GM21737 (cell line): ENCODE results near the gene ENPP4.
"Not testable (repeated sequence)": the region's sequence is repeated elsewhere in the genome, so short reads cannot be mapped to it uniquely, and the experiment has no call there.

ENCODE experiments used
- ATAC-seq: cut with Tn5 transposase; IDR thresholded peaks from one replicate; pipeline ENCODE4 v1.9.1; 2021; ENCODE audit warnings: mild to moderate bottlenecking, moderate library complexity; ENCODE audit not compliant: unreplicated experiment

The ENPP4 gene

DNA sequence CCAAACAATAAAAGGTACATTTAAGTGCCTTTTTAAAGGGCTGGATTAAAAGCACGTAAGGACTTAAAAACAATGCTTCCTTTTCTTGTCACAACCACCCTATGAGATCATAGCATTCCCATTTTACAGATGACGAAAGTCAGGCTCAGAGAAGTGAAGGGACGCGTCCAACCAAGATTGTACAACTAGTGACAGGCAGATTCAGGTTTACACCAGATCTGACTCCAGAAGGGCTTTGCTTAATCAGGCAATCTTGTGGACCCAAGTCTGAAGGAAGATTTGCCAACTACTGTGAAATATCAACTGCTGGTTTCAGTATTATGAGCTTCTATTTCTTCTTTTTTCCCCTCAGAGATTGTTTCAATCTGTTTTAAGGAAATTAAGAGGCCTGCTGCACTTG is 877 bp downstream of the ENPP4 start:
- ATAC-seq: no peak

DNA sequence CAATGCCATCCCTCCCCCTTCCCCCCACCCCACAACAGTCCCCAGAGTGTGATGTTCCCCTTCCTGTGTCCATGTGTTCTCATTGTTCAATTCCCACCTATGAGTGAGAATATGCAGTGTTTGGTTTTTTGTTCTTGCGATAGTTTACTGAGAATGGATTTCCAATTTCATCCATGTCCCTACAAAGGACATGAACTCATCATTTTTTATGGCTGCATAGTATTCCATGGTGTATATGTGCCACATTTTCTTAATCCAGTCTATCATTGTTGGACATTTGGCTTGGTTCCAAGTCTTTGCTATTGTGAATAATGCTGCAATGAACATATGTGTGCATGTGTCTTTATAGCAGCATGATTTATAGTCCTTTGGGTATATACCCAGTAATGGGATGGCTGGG is 1.5 kb downstream of the ENPP4 start:
- not testable (repeated sequence) for ATAC-seq

GRCh38 chr6:46134216-46134615 is 4.4 kb downstream of the ENPP4 start:
- no peak for ATAC-seq

- no peak for ATAC-seq
These were observed 5.4 kb downstream of the ENPP4 start for GRCh38 chr6:46135176-46135575.

GRCh38 chr6:46136831-46137230 is 7.0 kb downstream of the ENPP4 start:
- no peak for ATAC-seq

DNA sequence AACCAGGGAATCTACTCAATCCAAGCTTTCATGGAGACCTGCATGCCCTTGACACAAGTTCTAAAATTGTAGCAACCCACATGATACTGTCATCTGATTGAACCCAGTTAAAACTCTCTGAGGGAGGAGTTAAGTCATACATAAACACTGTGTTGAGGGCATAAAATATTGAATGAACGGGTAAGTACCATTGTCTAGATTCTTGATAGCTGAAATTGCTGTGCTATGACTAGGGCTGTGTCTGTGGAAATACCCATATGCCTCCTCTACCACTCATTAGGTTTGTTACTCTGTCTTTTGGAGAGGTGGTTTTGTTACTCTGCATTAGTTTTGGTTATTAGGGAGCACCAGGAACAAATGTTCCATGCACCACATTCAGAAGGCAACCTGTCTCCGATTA is 7.6 kb downstream of the ENPP4 start:
- no peak for ATAC-seq

GRCh38 chr6:46138281-46138680 is 8.5 kb downstream of the ENPP4 start:
- peak; percentile 83 for ATAC-seq

DNA sequence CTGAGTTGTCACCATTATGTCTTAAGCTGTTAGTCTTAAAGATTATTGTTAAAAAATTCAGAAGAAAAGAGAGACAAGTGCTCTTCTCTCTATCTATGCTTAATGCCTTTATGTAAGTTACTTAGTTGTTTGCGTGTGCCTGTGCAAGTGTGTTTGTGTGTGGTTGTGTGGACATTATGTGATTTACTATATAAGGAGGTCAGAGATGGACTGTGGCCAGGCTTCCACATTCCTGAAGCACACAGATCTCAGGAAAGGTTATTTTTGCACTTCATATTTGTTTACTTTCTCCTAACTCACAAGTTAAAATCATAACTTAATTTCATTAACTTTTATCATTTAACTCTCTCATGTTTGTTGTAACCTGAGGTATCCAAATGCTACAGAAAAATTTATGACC is 14.5 kb downstream of the ENPP4 start:
- ATAC-seq: no peak

GRCh38 chr6:46149066-46149465 is 19.3 kb downstream of the ENPP4 start:
- ATAC-seq: not testable (repeated sequence)

DNA sequence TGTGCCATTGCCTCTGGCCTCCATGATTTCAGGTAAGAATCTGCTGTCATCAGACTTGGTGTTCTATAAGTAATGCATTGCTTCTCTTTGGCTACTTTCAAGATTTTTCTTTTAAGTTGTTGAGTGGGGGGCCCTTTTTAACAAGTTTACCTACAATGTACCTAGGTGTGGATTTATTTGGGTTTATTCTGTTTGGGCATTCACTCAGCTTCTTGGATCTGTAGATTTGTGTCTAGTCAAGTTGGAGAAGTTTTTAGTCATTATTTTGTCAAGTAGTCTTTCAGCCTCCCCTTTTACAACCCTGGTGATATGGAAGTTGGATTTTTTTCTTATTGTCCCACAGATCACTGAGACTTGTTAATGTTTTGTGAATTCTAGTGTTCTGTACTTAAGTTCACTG is 26.9 kb downstream of the ENPP4 start:
- ATAC-seq: no peak

DNA sequence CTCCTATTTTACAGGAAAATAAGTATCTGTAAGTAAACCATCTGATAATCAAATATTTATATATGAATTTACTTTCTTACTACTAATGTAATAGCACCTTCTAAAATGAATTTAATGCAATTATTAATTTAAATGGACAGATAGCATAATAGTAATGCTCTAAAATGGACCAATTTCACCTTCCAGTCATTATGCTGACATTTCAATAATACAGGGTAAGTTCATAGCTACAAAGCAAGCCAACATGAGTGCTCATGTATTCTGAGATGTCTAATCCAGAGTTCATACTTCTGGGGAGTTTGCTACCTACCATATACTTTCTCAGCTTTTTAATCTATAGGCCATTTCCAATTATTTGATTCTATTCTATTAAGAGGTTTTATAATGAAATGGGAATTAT is 29.4 kb downstream of the ENPP4 start:
- ATAC-seq: no peak

GRCh38 chr6:46160102-46160501 is 30.3 kb downstream of the ENPP4 start:
- no peak for ATAC-seq

- ATAC-seq: peak; percentile 86
These were observed 40.8 kb downstream of the ENPP4 start, which contains the start of gene ENPP5 for GRCh38 chr6:46170357-46171289. ENPP5 (minus strand) TSS chr6:46170980; CDS start chr6:46168262, 2,718 bp downstream.

DNA sequence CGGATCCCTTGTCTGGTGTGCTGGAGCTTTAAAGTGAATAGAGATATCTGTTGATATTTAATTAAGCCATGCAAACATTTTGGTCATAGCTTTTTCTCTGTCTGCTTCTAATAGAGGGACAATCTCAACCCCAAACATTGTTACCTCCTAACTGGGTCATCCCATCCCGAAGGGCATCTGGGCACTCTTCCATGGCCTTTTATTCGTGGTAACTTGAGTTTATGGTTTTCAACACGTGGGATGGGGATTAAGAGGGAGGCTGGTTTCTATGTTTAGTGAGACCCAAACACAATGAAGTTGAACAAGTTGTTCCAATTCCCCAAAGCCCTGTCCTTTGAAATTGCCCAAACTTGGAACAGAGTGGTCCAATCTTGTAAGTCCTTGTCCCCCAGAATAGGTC is 42.4 kb downstream of the ENPP4 start:
- ATAC-seq: no peak

DNA sequence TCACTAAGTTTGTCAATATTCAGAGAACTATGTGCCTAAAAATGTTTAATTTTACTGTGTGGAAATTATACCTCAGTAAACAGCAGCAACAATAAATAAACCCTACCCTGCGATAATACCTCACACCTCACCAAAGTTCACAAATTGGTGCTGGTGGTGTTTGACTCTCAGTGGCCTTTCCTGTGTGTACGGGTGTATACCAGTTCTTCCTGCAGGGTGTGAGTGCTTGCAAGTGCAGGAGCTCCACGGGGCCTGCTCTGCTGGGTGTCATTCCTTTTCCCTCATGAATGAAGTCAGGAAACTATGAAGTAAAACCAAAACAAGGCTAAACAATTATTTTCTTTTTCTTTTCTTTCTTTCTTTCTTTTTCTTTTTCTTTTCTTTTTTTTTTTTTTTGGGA is 45.1 kb downstream of the ENPP4 start:
- no peak for ATAC-seq

DNA sequence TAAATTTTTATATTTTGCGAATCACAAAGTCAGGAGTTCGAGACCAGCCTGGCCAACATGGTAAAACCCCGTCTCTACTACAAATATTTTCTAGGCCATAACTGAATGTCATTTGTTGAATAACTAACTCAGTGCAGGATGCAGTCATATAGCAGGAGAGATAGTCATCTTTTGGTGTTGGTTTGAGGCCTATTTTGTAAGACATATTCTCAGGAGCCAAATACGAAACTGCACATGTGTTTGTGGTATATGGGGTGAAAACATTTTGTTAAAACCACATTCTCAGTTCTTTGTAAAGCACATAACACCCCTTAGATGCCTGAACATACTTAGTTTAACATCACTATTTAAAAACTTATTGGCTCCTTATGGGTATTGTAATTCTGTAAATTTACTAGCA is 45.7 kb downstream of the ENPP4 start:
- ATAC-seq: peak; percentile 76

GRCh38 chr6:46175976-46176375 is 46.2 kb downstream of the ENPP4 start:
- no peak for ATAC-seq

DNA sequence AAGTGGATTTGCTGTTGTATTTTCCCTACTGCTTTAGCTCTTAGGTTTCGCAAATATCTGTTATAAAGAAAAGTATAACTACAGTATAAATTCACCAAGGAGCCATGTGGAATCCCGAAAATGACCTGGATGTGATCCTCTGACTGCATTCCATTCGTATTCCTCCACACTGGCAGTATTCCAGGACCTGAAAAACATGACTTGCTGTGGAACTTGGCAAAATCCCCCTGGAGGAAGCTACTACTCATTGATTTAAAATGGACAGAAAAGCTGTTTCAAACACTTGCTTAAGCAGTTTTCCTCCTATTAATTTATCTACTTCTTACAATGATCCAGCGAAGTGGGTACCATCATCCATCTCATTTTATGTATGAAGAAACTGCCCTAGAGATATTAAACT is 54.3 kb downstream of the ENPP4 start:
- no peak for ATAC-seq

GRCh38 chr6:46186583-46186982 is 56.8 kb downstream of the ENPP4 start:
- no peak for ATAC-seq

GRCh38 chr6:46189726-46190125 is 59.9 kb downstream of the ENPP4 start:
- ATAC-seq: no peak

GRCh38 chr6:46190889-46191288 is 61.1 kb downstream of the ENPP4 start:
- ATAC-seq: no peak

DNA sequence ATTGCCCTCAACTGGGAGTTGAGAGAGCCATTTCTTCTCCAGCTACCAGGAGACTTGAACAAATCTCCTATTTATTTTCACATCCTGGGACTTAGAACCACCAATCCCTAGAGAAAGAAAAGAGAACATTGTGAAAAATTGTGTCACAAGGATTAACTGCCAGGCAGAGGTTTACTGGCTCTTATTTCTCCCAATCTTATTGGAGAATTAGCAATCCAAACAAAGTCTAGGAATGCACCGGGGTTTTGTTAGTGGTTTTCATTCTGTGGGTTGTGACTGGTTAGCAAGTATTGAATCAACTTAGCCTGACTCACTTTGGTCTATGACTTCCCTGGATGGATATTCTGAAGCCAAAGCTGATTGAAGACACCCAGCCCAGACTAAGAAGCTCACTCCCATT is 62.2 kb downstream of the ENPP4 start:
- ATAC-seq: no peak
